HG02973 (cell line): ENCODE data around the gene UBN1.

Source experiments
- ATAC-seq: cut with Tn5 transposase; IDR thresholded peaks from one replicate; pipeline ENCODE4 v1.9.1; 2021; ENCODE audit warnings: moderate library complexity; ENCODE audit not compliant: unreplicated experiment

The UBN1 gene, protein sequence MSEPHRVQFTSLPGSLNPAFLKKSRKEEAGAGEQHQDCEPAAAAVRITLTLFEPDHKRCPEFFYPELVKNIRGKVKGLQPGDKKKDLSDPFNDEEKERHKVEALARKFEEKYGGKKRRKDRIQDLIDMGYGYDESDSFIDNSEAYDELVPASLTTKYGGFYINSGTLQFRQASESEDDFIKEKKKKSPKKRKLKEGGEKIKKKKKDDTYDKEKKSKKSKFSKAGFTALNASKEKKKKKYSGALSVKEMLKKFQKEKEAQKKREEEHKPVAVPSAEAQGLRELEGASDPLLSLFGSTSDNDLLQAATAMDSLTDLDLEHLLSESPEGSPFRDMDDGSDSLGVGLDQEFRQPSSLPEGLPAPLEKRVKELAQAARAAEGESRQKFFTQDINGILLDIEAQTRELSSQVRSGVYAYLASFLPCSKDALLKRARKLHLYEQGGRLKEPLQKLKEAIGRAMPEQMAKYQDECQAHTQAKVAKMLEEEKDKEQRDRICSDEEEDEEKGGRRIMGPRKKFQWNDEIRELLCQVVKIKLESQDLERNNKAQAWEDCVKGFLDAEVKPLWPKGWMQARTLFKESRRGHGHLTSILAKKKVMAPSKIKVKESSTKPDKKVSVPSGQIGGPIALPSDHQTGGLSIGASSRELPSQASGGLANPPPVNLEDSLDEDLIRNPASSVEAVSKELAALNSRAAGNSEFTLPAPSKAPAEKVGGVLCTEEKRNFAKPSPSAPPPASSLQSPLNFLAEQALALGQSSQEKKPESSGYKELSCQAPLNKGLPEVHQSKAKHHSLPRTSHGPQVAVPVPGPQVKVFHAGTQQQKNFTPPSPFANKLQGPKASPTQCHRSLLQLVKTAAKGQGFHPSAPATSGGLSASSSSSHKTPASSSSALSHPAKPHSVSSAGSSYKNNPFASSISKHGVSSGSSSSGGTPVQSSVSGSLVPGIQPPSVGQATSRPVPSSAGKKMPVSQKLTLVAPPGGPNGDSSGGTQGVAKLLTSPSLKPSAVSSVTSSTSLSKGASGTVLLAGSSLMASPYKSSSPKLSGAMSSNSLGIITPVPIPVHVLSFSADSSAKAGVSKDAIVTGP (N-terminal part only)

DNA sequence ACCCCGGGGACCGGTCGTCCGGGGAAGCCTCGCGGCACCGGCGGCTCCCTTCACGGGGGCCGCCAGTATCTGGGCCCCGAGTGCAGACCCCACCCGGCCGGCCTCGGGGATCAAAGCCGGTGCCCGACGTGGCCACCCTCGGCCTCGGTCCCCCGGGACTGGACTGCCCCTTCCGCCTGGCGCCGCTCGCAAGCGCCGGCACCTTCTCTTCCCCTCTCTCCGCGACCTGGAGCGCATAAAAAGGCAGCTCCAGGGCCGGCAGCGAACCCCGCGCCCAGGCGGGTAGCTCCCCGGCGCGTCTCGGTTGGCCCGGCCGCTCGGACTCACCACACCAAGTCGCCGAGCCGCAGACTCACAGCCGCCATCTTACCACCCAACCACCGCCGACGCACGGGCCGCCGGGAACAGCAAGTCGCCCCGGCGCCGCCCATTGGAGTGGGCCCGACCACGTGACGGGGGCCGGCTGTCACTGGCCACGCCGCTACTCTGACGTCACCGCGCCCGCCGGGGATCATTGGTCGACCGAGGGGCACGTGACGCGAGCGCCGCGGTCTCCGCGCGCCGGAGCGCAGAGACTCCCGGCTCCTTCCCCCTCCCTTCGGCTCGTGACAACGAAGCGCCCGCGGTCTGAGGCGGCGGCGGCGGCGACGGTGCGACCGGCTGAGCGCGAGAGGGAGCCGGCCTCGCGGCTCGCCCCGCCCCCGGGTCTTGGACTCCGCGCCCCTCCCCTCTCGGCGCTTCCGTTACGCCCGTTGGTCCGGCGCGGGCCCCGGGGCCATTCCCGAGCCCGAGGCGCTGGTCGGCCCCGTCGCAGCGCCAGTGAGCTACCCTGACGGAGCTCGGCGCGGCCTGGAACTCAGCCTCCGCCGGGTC, at the start of gene UBN1, which contains the start of gene GLYR1:
UBN1 (plus strand) TSS at position 581 of the 873 bp plus-strand sequence. CDS start 5,437 bp downstream, outside the sequence.
GLYR1 (minus strand) TSS at position 388 of the 873 bp plus-strand sequence; CDS start at position 365, 23 bp downstream.
- peak; percentile 74 for ATAC-seq

DNA sequence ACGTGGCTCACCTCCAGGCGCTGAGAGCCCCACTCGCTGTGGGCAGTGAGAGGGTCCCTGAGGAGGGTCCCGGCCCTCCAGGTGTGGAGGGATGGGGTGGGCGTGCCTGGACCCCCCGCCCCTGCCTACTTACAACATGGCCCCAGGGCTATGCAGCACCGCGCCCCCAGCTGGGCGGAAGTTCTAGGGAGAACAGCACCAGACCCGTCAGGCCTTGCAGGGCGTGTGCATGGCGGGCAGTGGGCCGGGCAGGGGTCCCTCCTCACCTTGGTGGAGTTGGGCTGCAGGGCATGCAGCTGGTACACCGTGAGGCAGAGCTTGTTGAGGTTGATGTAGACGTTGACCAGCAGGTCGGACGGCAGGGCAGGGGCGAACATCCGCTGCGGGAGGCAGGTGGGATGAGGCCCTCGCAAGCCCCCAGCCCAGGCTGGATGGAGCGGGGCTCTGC, 49.5 kb upstream of the UBN1 start:
- no peak for ATAC-seq

DNA sequence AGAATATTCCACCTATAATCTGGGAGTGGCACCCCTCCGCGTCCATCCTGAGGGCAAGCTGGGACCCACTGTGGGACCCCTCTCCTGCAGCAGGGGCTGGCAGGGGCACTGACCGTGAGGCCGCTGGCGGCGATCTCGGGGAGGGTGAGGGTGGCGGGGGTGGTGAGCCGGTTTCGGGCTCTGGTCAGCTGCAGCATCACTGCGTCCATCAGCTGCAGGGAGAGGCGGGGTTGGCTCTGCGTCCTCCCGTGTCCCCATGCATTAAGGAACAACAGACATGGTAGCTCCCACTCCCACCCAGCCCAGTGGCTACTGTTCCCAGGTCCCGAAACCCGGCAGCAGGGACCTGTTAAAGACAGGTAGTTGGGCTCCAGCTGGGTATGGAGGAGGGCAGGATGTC, 48.8 kb upstream of the UBN1 start:
- ATAC-seq, result no peak

DNA sequence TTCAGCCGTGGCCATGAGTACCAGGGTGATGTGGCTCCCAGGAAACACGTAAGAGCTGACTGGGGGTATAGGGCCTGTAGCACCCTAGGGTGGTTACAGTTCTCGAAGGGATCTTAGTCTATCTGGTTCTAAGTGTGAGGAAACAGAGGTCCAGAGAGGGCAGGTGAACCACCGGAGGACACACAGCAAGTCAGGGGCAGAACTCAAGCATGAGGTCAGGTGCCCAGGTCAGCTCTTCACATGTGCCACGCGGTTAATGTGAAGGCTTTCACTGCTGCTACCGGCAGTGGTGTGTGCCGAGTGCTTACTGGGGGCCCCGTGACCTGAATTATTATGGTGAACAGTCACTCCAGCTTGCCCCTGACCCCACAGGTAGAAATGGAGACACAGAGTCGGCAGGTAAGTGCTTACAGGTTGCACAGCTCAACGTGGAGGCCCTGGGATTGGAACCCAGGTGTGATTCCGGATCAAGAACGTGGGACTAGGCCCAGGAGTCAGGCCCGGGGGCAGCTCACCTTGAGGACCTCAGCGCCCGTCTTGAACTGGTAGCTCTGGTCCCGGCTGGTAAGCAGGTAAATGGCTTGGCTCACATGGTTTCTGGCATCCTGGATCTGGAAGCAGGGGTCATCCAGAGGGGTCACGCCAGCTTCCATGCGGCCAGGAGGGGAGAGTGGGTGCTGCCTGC, 48.0 kb upstream of the UBN1 start:
- no peak for ATAC-seq

DNA sequence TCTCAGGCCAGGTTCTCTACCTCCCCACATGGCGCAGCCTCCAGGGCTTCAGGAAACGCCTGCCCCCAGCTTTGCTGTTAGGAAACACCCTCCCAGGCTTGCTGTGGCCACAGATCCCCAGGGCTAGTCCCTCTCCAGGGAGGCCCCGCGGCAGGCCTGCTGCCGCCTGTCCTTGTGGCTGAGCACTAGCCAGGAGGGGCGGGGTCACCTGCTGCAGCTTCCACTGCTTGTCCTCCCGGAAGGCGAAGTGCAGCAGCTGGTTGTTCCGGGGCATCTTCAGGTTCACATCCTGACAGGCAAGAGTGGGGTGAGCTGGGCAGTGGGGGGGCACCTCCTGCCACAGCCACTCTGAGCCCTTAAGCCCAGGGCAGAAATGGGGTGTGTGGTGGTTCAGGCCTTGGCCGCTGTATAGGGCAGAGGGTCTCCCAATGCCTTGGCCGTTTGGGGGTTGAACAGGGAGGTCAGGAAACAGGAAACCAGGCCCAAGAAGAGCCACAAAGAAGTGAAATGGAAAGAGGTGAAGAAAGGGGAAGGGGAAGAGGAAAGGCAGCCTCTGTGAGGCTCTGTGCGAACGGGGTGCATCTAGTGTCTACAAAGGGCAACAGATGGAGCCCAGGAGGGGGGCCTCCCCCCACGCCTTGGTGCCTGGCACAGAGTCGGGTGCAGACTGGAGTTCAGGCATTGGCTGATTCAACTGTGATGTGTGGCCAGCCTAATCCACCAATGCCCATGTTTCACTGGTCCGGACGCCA, 46.8 kb upstream of the UBN1 start:
- no peak for ATAC-seq

DNA sequence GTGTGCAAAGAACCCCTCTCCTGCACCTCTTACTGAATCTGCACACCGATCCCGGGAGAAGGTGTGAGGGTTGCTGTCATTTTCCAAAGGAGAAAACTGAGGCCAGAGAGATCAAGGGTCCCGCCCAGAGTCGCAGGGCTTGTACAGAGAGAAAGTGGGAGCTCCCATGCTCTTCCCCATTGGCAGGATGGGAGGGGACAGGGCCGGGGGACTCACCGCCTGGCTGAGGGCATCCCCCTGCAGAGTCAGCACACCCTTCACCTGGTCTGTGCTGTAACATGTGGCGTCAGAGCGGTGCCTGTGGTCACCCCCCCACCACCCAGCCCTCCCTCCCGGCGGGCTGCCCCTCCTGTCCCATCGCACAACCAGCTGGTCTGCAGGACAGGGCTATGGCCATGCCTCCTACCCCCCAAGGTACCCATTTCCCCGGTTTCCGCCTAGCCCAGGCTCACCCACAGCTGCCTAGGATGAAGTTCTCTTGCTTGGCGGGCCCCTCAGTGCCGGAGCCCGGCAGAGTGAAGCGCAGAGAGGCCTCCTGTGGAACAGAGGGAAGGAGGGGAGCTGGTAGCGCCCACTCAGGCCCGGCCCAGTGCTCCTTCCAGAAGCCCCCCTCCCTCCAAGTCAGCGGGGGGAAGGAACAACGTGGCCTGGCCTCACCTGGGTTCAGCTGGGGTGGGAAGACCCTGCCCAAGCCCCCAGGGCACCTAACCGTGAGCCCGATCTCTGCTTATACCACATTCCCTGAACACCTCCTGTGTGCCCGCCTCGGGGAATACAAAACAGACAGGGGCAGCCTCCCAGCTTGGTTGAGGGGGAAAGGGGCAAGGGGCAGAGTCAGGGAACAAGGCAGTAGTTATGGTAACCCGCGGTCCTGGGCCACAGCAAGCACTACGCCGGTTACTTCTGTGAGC, 46.0 kb upstream of the UBN1 start:
- ATAC-seq, result no peak

DNA sequence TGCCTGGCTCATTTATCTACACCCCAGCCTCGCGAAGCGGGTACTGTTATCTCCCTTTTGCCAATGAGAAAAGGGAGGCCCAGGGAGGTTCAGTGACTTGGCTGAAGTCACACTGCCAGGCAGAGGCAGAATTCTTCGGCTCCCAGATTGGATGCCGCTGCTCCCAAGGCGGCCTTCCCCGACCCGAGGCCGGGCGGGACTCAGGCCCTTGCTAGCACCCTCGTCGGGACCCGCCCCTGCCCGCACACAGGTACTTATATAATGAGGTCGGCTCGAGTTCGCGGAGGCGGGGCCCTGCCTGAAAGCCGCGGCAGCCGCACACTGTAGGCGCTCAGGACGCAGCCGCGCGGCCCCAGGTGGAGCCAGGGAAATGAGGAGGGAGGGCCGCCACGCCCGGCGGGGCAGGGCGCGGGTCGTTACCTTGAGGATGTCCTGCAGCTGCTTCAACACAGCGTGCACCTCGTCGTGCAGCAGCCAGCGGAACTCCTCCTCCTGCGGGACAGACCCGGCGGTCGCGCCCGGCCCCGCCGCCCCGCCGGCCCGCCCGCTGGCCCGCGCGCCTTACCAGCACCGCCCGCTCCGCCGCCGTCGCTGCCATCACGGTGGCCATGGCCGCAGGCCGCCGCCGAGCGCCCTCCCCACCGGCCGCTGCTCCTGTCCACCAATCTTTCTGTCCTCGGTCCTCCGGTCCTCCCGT, 45.2 kb upstream of the UBN1 start, which contains the start of gene ROGDI:
ROGDI (minus strand) TSS at position 672 of the 697 bp plus-strand sequence; CDS start at position 610, 62 bp downstream.
- ATAC-seq, result peak; percentile 38

DNA sequence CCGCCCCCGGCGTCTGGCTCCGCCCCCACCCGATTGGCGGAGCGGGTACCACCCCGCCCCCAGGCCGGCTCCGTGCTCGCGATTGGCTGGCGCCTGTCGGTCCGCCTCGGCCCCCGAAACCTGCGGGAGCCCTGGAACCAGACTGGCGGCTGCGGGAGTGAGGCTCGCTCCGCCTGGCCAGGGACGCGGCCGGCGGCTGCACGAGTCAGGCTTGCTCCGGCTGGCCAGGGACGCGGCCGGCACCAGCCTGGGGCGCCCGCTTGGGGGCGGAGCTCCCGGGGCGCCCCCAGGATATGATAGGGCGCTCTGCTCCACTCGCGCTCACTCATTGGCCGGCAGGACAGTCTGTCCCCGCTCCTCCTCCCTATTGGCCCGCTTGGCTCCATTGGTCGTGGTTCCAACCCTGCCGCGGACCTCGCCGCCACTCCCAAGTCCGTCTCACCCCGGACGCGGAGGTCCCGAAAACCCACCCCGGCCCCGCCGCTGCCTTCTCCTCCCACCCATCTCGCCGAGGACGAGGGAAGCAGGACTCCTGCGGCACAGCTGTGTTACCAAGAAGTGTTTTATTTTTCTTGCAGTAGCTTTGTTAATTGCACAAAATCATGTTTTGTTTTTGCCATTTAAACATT, 44.5 kb upstream of the UBN1 start:
- ATAC-seq, result peak; percentile 90

DNA sequence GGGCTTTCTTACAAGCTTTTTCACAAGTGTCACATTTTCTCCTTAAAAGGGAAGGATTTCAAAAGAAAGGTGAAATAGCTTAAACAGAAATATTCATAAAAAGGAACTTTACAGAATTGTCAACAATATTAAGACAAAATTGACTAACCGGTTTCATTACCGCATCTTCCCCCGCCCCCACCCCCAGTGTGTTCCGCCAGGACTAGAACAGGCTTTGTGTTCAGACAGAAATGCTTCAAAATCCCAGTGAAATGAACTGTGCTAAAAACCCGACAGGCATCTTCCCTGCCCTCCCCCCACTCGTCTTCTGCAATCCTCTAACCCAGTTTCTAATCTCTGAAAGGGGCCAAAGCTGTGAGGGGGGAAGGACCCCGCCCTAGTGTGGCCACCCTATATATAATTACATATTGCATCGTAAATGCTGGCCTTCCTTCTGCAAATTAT, 43.9 kb upstream of the UBN1 start:
- ATAC-seq, result no peak

DNA sequence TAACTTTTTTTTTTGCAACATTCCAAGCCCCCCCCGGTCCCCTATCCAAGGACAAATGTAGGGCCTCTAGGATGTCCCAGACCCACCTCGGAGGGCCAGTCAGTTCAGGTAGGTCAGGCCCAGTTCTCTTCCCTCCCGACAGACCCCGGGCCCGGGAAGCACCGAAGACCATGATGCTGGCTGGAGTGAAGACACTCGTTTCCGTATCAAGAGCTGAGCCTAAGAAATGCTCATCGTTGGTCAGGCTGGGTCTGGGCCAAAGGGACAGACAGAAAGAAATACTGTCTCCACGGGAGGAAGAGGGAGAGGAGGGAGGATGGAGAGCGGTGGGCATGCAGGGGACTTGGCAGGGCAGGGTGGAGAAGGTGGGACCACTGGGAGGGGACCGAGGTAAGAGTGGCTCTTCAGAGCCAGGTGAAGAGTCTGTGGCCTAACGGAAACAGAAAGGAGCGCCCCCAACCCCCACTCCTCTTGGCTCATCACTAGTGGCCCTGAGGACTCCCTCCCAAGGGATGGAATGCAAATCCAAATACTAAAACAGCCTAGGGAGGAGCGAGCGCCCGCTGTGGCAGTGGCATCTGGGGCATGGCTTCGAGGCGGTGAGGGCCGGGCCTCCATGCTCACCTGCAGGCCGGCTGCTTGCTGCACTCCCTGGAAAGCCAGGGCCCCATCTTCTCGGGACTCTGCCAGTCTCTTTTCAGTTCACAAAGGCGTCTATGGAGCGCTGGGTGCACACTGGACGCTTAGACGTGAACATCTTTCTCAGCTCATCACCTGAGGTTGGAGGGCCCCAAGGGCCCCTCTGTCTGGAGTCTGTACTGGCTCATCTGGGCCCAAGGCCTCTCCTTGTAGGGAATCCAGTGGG, 43.2 kb upstream of the UBN1 start:
- ATAC-seq, result no peak

DNA sequence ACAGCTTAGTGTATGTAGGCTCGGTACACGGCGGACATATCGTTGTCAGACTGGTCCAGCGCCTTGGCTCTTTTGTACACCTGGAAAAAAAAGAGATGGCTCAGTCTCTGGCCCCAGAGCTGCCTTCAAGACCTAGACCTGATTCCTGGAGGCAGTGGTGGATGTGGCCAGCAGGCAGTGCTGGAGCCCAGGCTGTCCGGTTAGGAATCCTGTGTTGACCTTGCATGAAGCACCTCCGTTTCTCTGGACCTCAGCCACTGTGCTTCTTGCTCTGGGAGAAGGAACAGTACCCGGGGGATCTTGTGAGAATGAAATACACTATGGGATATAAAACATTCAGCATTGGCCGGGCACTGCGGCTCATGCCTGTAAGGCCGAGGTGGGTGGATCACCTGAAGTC, 42.0 kb upstream of the UBN1 start:
- ATAC-seq, result no peak

DNA sequence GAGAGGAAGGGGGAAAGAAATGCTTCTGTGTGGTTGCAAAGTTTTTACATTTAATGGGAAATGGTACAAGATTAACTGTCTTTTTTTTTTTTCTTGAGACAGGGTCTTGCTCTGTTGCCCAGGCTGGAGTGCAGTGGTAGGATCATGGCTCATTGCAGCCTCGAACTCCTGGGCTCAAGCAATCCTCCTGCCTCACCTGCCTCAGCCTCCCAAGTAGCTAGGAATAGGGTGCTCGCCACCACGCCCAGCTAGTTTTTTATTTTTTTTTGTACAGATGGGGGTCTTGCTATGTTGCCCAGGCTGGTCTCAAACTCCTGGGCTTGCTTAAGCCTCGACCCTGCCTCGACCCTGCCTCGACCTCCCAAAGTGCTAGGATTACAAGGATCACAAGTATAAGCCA, 41.0 kb upstream of the UBN1 start:
- ATAC-seq, result no peak

DNA sequence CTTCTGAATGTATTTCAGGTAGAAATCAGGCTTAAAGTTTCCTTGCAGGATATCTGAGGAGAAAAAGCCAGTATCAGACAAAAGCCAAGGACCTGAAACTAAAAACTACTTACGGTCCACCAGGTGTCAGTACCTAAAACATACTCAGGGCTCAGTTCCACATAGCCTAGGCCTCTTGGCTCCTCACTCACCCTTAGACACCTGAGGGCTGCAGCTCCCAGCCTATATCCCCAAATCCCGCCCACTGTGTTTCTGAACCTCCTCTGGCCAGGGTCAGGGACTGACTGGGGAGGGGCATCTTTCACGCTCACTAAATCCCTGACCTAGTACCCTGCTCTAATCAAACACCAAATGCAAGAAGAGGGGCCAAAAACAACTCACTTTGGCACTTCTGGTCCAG, 36.0 kb upstream of the UBN1 start:
- ATAC-seq, result no peak

DNA sequence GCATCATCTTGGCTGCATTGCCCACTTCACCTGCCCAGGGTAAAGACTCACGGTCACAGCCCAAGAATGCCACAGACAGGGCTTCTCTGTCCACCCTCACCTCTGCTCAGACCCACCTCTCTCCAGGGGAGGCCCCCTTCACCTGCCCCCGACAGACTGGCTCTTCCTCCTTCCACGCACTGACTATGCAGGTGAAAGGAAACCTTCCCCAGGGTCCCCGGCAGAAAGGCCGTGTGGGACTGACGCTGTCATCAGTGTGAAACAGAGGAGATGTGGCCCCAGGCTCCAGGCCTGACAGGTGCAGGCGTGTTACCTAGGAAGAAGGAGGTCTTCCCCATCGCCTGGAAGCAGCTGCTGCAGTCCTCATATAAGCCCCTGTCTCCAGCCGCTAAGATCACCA, 35.5 kb upstream of the UBN1 start:
- no peak for ATAC-seq

DNA sequence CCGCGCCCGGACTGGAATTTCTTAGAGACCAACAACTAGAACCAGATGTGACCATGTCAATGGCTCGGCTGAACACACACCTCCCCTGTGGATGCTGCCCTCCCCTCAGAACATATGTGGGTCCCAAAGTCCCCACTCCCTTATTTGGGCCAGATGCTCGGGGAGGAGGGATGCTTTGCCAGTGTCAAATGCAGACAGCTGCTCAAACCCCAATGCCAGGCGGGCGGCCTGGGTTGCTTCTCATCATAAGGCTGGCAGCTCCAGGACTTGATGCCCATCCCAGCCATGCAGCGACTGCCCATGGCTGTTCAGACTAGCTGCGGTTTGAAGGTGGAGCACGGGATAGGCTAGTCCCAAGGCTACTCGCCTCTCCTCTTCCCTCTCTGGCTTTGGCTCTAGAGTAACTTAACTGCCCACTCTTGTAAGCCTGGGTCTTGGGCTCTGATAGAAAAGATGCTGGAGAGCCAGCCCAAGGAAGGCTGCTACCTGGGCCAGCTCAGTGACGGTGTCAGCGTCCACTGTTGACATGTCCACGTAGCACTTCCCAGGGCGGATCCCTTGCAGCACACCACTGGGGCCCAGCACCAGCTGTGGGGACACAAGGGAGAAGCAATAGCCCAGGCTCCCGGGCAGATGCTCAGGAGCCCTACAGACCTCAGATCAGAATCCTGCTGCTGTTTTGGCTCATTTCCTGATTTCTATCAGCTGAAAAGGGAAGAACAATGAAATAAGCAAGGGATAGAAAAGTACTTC, 33.9 kb upstream of the UBN1 start:
- no peak for ATAC-seq
